ENCODE data around the gene EARS2. TPM values are rescaled to one million over a fixed set of nuclear protein-coding genes. Genes with fewer than 3 reads are reported as not detected.
A peak's percentile ranks its signal among the peaks of the same experiment; 100 is the strongest.
"Not testable (repeated sequence)": the region's sequence is repeated elsewhere in the genome, so short reads cannot be mapped to it uniquely, and the experiment has no call there.

The EARS2 gene
- total RNA-seq, 1 experiment from 2014 or later, result 27.5 TPM

DNA sequence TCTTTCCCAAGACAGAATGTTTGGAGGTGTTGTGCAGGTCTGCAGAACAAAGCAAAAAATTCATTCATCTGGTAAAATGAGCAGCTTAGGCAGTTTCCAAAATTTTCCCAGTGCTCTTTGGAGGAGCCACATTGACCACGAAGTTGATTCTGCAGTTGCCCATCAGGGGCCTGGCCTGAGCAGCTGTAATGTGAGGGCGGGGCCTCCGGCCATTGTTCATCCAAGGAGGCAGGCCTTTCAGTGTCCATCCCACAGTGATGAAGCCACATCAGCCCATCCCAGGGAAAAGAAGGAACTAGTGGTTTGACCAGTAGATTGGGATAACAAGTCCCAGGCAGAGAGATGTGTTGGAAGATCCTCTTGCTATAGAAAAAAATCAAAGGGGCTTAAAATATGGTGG, 10.5 kb upstream of the EARS2 start:
- DNase-seq (ENCODE audit: low read depth), result no peak

DNA sequence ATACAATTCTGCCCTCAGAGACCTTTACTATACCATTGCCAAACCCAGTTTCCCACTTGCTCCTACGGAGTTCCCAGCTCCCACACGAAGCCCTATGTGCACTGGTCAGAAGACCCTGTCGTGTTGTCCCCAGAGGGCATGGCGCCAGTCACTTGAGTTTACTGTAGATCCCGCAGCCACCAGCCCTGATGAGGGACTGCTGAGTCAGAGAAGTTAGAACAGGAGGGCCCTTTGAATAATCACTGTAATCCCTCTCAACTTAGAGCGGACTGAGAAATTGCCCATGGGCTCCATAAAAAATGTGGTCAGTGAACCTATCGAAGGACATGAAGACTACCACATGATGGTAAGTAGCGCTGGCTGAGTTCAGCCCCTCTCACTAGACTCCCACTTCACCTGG, 9.6 kb upstream of the EARS2 start:
- DNase-seq (ENCODE audit: low read depth), result no peak

DNA sequence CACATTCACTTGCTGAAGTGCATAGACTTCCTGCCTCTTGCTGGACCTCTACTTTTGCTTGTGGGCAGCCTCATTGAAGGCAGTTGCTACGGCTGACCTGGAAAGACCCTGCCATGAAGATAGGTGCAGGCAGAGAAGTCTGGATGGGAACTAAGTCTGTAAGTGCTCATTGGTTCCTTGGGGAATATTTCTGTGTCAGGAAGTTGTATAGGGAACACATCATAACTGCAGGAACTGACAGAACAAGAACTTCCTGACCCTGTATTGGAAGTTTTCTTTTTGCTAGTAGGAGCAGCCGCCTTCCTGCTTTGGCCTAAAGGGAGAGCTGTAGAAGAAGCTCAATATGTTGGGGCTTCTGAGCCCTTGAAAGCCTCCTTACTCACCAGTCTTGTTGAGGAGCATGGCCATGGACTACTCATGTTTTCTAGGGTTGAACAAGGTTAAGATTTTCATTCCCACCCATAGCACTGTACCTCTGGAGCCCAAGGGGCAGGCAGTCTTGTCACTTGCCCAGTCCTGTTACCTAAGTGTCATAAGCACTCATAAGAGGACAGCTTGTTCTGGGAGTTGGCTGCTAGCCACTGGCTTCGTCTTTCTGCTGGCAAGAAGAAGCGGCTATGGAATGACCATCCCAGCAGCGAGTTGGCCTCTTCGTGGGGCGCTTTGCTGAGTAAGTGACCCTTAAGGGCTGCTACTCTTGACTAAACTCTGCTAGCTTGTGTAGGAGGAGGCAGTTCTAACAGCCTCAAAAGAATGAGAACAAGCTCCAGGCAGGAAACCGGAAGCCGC, 7.6 kb upstream of the EARS2 start:
- DNase-seq (ENCODE audit: low read depth), result no peak

DNA sequence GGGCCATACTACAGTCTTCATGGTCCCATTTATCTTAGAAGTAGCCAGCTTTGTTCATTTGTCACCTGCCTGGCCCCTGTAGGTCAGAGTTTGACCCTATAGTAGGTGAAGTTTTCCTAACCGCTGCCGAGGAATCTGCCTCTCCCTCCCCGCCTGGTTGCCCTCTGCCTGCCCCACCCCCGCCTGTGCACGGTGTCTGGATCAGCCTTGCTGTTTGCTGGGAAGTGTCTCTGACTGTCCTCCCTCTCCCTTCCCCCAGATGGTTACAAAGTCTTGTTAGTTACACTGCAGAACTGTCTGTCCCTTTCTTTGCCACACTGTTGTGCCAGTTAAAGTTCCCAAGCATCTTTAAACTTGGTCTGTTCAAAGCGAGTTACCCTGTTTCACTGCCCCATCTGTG, 6.0 kb upstream of the EARS2 start:
- DNase-seq (ENCODE audit: low read depth), result no peak

DNA sequence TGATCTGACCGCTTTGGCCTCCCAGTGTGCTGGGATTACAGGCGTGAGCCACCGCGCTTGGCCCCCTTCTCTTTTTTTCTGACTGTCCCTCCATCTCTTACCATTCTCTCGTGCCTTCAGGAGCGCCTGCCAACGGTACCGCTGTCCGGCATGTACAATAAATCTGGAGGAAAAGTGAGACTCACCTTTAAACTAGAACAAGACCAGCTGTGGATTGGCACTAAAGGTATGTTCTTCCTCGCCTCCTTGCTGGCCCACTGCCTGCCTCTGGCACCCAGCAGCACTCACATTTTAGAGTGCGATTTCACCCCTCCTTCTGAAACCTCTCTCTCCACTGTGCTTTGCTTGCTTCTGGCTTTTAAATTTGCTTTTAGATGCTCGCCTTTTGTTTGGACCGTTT, 5.4 kb upstream of the EARS2 start:
- no peak for DNase-seq (ENCODE audit: low read depth)

DNA sequence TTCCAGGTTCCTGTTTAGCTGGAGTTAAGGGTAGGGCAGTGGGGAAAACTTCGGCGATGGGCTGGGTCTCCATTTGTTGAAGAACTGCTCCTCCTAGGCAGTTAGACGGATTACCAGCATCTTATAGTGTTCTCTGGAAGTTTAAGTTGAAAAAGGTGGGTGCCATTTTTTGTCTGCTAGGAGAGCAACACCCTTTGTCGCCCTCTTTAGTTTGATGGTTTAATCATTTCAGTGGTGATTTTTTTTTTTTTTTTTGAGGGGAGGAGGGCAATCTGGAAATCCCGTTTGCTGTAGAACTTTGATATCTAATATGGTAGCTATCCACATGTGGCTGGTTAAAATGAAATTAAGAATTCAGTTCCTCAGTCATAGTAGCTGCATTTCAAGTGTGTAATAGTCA, 4.4 kb upstream of the EARS2 start:
- no peak for DNase-seq (ENCODE audit: low read depth)

DNA sequence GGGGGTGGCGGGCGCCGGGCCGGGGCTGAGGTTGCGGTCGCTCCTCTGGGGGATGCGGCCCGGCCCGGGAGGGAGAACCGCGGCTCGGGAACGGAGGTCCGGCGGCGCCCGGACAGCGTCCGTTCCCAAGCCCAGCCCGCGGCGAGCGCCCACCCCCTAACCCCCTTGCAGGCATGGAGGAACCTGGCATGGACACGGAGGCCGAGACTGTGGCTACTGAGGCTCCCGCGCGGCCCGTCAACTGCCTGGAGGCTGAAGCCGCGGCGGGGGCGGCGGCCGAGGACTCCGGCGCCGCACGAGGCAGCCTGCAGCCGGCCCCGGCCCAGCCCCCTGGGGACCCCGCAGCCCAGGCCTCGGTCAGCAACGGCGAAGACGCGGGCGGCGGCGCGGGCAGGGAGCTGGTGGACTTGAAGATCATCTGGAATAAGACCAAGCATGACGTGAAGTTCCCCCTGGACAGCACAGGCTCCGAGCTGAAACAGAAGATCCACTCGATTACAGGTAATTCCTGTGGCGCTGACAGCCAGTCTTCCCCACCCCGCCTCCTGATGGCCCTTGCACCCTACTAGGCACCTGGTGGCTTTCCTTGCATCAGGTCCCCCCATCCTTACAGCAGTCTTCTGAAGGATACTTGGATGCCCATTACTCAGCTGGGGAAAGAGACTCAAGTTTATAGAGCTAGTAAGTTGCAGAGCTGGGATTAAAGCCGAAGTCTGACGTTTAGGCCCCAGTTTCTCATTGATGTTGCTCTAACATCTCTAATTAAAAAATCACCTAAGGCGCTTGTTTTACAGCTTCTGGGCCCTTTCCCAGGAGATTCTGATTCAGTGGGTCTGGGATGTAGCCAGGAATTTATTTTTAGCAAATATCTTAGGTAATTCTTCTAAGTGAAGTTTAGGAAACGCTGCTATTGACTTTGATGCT, 891 bp upstream of the EARS2 start:
- DNase-seq (ENCODE audit: low read depth), result peak; percentile 69

DNA sequence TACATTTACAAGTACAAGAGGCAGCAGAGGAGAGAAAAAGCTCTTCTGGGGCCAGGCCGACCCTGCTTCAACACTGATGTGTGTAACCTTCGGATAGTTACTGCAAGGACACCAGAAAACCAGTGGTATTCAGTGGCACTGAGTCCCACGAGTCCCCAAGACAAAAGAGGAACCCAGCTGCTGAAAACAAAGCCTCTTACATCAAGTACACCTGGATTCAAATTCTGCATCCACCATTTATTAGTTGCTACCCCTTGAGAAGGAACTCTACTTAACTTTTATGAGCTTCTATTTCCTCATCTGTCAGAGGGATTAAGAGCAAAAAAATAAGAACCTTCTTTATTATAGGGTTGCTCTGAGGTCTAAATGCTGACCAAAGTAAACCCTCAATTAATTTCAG, 2.6 kb downstream of the EARS2 start:
- DNase-seq (ENCODE audit: low read depth), result no peak

DNA sequence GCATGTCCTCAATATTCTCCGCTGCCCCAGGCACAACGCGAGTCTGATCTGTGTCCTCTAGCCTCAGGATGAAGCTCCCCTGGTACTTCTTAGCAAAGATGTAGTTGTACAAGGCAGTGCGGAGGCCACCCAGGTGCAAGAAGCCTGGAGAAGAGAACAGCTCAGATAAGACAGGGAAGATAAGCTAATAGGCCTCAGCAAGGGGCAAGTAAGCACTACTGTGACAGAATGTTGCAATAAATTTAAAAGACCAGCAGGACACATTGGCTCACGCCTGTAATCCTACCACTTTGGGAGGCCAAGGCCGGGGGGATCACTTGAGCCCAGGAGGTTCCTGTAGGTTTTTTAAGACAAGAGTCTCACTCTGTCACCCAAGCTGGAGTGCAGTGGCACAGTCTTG, 5.0 kb downstream of the EARS2 start:
- DNase-seq (ENCODE audit: low read depth), result no peak

DNA sequence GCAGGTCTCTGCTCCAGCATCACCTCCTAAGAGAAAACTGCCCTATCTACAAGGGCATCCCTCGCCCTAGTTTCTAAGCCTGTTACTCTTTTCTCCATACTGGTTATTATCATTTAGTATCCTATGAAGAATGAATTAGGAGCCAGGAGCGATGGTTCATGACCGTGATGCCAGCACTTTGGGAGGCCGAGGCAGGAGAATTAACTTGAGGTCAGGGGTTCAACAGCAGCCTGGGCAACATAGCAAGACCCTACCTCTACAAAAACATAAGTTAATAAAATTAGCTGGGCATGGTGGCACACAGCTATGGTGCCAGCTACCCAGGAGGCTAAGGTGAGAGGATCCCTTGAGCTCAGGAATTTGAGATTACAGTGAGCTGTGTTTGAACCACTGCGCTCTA, 7.2 kb downstream of the EARS2 start:
- no peak for DNase-seq (ENCODE audit: low read depth)

DNA sequence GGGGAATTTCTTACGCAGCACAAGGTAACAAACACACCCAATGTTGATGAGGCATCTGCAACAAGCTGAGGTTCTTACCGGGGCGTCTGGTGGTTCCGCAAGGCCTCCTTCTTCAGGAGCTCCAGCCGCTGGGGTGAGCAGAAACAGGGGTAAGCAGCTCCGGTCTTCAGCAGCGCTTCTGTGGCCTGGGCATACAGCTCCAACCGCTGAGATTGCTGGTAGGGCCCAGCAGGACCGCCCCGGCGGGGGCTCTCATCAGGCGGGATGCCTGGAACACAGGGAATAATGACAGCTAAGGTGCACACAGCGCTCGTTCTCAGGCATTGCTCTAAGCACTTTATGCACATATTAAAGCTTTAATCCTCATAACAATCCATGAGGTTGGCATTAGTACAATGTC, 12.7 kb downstream of the EARS2 start:
- DNase-seq (ENCODE audit: low read depth), result no peak

DNA sequence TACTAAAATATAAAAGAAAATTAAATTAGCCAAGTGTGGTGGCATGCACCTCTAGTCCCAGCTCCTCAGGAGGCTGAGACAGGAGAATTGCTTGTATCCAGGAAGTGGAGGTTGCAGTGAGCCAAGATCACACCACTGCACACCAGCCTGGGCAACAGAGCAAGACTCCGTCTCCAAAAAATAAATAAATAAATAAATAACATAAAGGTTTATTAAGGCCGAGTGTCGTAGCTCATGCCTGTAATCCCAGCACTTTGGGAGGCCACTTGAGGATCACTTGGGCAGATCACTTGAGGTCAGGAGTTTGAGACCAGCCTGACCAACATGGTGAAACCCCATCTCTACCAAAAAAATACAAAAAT, 16.4 kb downstream of the EARS2 start:
- DNase-seq (ENCODE audit: low read depth), result not testable (repeated sequence)

DNA sequence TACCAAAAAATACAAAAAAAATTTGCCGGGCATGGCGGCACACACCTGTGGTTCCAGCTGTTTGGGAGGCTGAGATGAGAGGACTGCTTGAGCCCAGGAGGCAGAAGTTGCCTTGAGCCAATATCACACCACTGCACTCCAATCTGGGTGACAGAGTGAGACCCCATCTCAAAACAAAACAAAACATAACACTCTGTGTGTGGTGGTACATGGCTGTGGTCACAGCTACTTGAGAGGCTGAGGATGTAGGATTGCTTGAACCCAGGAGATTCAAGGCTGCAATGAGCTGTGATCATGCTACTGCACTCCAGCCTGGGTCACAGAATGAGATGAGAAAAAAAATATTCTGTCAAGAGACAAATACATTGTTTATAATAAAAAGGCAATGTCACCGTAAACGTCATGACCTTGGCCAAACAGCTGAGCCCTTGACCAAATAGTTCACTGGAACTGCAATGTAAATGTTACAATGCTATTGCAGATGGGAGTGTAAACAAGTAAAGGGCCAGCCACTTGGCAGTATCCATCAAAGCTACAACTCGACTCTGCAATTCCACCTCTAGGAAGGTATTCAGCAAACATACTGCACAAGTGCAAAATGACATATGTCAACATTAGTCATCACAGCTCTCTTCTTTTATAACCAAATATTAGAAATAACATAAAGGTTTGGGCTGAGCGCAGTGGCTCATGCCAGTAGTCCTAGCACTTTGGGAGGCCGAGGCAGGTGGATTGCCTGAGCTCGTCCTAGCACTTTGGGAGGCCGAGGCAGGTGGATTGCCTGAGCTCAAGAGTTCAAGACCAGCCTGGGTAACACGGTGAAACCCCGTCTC, 16.9 kb downstream of the EARS2 start:
- DNase-seq (ENCODE audit: low read depth), result no peak

DNA sequence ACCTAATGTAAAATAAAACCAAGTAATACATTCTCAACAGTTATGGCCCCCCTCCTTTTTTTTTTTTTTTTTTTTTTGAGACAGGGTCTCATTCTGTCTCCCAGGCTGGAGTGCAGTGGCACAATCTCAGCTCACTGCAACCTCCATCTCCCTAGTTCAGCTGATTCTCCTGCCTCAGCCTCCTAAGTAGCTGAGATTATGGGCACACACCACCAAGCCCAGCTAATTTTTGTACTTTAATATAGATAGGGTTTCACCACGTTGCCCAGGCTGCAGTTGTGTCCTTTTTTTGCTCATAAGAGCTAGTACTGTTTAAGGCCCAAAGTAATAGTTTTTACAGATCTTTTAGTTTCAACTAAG, 18.3 kb downstream of the EARS2 start:
- no peak for DNase-seq (ENCODE audit: low read depth)

DNA sequence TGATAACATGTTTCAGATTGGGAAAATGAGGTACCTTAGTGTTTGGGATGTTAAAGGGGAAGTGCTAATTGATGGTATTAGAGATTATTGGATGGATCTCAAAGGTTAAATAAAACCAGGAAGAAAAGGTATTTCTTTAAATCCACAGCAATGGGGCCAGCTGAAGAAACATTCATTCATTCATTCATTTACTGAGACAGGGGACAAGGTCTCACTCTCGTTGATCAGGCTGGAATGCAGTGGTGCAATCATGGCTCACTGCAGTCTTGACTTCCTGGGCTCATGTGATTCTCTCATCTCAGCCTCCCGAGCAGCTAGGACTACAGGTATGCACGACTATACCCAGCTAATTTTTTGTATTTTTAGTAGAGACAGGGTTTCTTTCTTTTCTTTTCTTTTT, 19.8 kb downstream of the EARS2 start:
- DNase-seq (ENCODE audit: low read depth), result no peak

DNA sequence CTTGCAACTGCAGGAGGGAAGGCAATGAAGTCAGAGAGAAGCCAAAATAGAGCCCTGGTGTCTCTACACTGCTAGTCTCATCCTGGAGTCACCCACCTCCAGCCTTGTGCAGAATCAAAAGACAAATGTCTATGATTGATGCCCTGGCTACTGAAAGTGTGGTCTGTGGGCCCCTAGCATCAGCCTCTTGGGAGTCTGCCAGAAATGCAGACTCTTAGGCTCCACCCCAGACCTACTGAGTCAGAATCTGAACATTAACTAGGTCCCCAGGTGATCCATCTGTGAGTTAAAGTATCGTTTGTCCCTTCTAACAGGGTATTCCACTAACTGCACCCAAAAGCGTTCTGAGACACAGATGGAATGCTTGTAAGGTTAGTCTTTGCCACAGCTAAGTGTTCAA, 21.2 kb downstream of the EARS2 start:
- no peak for DNase-seq (ENCODE audit: low read depth)

DNA sequence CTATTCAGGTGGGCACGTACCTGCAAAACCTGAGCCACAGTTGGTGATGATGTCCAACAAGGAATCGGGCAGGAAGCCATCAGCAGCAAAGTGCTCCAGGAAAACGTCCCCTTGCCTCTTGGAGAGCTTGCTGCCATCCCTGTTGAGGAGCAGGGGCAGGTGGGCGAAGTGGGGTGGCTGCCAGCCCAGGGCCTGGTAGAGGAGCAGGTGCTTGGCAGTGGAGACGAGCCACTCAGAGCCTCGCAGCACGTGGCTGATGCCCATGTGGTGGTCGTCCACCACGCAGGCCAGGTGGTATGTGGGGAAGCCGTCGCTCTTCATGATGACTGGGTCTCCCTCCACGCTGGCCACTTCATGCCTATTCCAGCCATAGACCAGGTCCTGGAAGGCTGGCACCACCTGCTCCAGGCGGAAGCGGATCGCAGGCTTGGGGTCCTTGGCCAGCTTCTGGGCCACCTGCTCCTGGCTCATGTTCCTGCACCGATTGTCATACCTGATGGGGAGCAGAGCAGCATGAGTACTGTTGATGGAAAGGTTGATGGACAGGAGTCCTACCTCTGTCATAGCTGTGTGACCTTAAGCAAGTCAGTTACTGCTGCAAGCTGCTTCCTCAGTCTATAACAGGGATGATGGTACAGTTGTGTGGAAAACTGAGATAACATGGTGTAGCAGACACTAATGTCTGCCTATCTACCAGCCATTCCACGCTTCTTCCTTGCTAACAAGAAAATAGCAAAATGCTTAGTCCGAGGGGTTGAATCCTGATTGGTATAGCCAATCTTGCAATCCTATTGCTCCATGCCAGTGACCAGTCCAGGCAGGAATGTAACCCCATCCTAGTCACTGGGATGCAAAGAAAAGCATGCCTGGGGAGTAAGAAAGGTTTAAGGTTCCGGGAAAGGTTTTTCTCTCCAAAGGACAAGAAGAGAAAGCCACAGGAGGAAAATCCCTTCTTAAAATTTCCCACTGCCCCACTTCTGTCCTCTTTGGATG, 22.0 kb downstream of the EARS2 start:
- no peak for DNase-seq (ENCODE audit: low read depth)

DNA sequence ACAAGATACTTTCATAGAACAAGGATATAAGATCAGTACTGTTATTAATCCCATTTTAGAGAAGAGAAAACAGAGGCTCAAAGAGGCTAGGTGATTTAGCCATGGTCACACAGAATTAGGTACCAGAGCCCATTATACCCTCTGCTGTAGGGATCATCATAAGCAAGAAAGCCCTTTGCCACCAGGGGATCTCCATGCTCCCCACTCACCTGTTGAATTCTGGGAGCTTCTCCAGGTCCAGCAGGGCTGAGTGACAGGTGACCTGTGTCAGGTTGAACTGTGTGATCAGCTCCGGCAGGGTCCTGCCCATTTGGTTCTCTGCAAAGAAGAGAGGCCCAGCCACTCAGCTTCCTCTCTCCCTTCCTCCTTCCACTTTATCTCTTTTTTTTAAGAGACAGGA, 24.7 kb downstream of the EARS2 start:
- DNase-seq (ENCODE audit: low read depth), result no peak

DNA sequence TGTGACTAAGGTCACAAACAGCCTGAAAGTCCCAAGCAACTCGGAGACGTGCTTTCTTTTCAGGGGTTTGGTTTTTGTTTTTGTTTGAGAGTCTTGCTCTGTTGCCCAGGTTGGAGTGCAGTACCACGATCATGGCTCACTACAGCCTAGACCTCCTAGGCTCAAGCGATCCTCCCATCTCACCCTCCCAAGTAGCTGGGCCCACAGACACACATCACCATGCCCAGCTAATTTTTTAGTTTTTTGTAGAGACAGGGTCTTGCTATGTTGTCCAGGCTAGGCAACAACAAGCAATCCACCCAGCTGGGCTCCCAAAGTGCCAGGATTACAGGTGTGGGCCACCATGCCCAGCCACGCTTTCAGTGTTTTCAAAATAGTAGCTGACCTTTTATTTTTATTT, 27.1 kb downstream of the EARS2 start:
- no peak for DNase-seq (ENCODE audit: low read depth)

DNA sequence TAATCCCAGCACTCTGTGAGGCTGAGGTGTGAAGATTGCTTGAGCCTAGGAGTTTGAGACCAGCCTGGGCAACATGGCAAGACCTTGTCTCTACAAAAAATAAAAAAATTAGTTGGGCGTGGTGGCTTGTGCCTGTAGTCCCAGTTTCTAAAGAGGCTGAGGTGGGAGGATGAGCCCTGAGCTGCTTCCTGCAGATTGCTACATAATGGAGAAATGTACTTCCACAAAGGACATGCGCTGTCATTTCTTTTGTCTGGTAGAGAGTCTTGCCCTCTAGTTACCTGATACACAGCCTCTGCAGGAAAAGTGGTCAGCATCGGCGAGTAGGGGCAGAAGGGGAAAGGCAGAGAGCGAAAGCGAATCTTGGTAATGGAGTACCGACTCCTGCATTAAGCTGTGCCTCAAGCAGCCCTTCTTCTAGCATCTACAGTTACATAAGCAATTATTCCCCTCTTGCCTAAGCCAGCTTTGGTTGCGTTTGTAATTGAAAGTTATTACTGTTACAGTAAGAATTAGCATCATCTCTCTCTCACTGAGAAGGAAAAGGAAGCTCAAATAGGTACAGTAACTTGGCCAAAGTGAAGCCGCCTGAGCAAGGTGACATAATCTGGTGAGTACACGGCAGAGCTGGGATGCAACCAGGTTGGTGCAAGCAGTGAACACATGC, 28.4 kb downstream of the EARS2 start:
- DNase-seq (ENCODE audit: low read depth), result no peak
